Panc1 (cell line): Measurements from ENCODE around the gene TMEM266. TPM values are rescaled to one million over a fixed set of nuclear protein-coding genes. Genes with fewer than 3 reads are reported as not detected.

Source experiments
- ATAC-seq: fragments of 200-7000 bp; cut with Tn5 transposase; 2 replicates; pipeline ENCODE4 v1.9.1; 2020; ENCODE audit warnings: mild to moderate bottlenecking, moderate library complexity
- BruUV-seq: library from RNA; stranded (reverse); fragments of 400-500 nt; replicated peaks from 2 replicates; lab custom pipeline; 2021; lab: Mats Ljungman, UMichigan
- CTCF ChIA-PET: fragments of 300-600 bp; sonication (Branson Sonifier 250); formaldehyde crosslinking; loops from one replicate; lab custom pipeline; 2022; ENCODE audit warnings: antibody characterized with exemption; lab: Charles Lee
- POLR2A ChIA-PET: fragments of 300-600 bp; sonication (Branson Sonifier 250); formaldehyde crosslinking; loops from one replicate; lab custom pipeline; 2022; ENCODE audit warnings: antibody characterized with exemption; lab: Charles Lee
- DNase-seq: peaks from one replicate; pipeline ENCODE4 v3.0.0-alpha.2; 2010; ENCODE audit warnings: low read depth, low spot score
- H3K27ac ChIP-seq: 2 replicates; pipeline ENCODE4 v1.5.1; 2011; ENCODE audit warnings: mild to moderate bottlenecking, low read length, inconsistent platforms
- H3K27me3 ChIP-seq: fragments of 200-500 bp; sonication (Bioruptor generic); 2 replicates; pipeline ENCODE4 v1.6.0; 2014; ENCODE audit warnings: low read length, inconsistent platforms; ENCODE audit not compliant: control insufficient read depth, insufficient read depth
- H3K36me3 ChIP-seq: fragments of 200-500 bp; sonication (Bioruptor generic); 2 replicates; pipeline ENCODE4 v1.5.1; 2014; ENCODE audit warnings: inconsistent platforms, mild to moderate bottlenecking, low read length, moderate library complexity; ENCODE audit not compliant: control insufficient read depth, insufficient read depth
- H3K4me1 ChIP-seq: 2 replicates; pipeline ENCODE4 v1.5.1; 2011; ENCODE audit warnings: inconsistent platforms, mild to moderate bottlenecking, low read length, moderate library complexity; ENCODE audit not compliant: control insufficient read depth, insufficient read depth
- H3K4me3 ChIP-seq, 2 experiments: 2 replicates each; pipeline ENCODE4 v1.5.1; 2011 to 2012; ENCODE audit warnings: low read depth in 2 of 2, low read length in 2 of 2, mild to moderate bottlenecking in 2 of 2, inconsistent platforms in 1 of 2, moderate library complexity in 1 of 2
- H3K9me3 ChIP-seq: fragments of 200-500 bp; sonication (Bioruptor generic); 2 replicates; pipeline ENCODE4 v1.5.1; 2014; ENCODE audit warnings: low read depth, mild to moderate bottlenecking, inconsistent platforms, low read length, moderate library complexity; ENCODE audit not compliant: control insufficient read depth, insufficient read depth
- CTCF ChIP-seq: fragments of 450-650 bp; IDR thresholded peaks from 2 replicates; pipeline ENCODE4 v1.5.1; 2017; ENCODE audit warnings: mild to moderate bottlenecking
- POLR2AphosphoS5 ChIP-seq: IDR thresholded peaks from 2 replicates; pipeline ENCODE4 v1.6.1; 2012; ENCODE audit warnings: mild to moderate bottlenecking, low read depth, low read length, moderate library complexity
- REST ChIP-seq, 2 experiments: IDR thresholded peaks; 2 replicates each; pipeline ENCODE4 v1.6.1; 2011 to 2012; ENCODE audit warnings: low read depth in 2 of 2, control low read depth in 1 of 2, low read length in 1 of 2, mild to moderate bottlenecking in 1 of 2, moderate library complexity in 1 of 2; ENCODE audit not compliant: insufficient read depth in 1 of 2
- SIN3A ChIP-seq: IDR thresholded peaks from 2 replicates; pipeline ENCODE4 v1.6.1; 2012; ENCODE audit warnings: low read depth, mild to moderate bottlenecking, low read length, moderate library complexity, borderline replicate concordance; ENCODE audit not compliant: insufficient read depth
- TCF7L2 ChIP-seq: IDR thresholded peaks from 2 replicates; pipeline ENCODE4 v1.6.1; 2011; ENCODE audit warnings: mild to moderate bottlenecking, low read depth, low read length, inconsistent platforms
- in situ Hi-C: cut with HindIII; loops from 2 replicates; pipeline ENCODE4 v1.10.0; 2016; ENCODE audit warnings: low sequenced_read_pairs, low pct_unique_long_range_greater_than_20kb
- intact Hi-C: fragments of 100-400 bp; cut with micrococcal nuclease; formaldehyde crosslinking; loops from one replicate; pipeline ENCODE4 v1.10.0; 2022; ENCODE audit not compliant: unreplicated experiment
- total RNA-seq: library from RNA; stranded (reverse); gene quantifications from one replicate; pipeline ENCODE4 v1.2.1, GENCODE V29; 2021; ENCODE audit not compliant: unreplicated experiment

Gene TMEM266
- total RNA-seq, 1 experiment from 2014 or later: 0.21 TPM

GRCh38 chr15:76192715-76193114 is 132.9 kb downstream of the TMEM266 start:
- POLR2A ChIA-PET: no interaction called here
- CTCF ChIA-PET: no interaction called here
- DNase-seq (no peak), ATAC-seq (no peak)
- no TSS peak for BruUV-seq
- Histone ChIP-seq H3K36me3 (no peaks in the 10 kb centered on the region), H3K4me1 (peaks cover 19% of the 10 kb centered on the region), H3K9me3 (no peaks in the 10 kb centered on the region), H3K27me3 (no peaks in the 10 kb centered on the region), H3K4me3 (no peak overlapping the region), H3K27ac (no peak overlapping the region)
- intact Hi-C loops: no loop called here
- in situ Hi-C loops: no loop called here
- TF ChIP-seq REST (IDR thresholded peaks at IDR 0.05; ENCODE audit: insufficient read depth in 1 of 2, low read depth in 2 of 2, low read length in 1 of 2) (no peak), CTCF (no peak), POLR2AphosphoS5 (no peak), TCF7L2 (no peak), SIN3A (no peak)

DNA sequence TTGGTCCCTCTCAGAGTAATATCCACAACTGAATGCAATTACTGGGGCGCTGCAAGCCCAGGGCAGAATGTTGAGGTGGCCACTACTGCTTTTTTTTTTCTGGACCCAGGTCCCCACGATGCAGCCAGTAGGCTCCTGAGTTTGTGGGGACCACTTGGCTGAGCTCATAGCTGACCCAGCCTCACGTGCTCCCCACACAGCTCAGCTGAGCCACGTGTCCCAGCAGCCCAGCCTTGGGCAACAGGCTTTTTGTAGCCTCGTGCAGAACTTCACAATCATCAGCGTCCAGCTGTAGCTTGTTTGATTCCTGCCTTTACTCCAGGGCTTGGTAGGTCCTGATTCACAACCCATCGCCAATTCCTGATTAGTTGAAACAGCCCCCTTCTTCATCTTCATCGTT is 134.1 kb downstream of the TMEM266 start:
- intact Hi-C loops (no loop called here), in situ Hi-C loops (no loop called here)
- H3K9me3 ChIP-seq: no peaks in the 10 kb centered on the region
- no TSS peak for BruUV-seq
- H3K4me1 ChIP-seq: peaks cover 19% of the 10 kb centered on the region
- ATAC-seq (no peak), DNase-seq (no peak)
- H3K36me3 ChIP-seq: no peaks in the 10 kb centered on the region
- H3K27ac ChIP-seq: no peak overlapping the region
- TF ChIP-seq CTCF (no peak), TCF7L2 (no peak)
- POLR2A ChIA-PET: interaction anchor here (0.9 kb wide), 1 partner anchor 10 kb away, joined by 3 read pairs; no protein-coding TSS in a partner anchor
- H3K27me3 ChIP-seq: no peaks in the 10 kb centered on the region
- CTCF ChIA-PET: no interaction called here
- no peak overlapping the region for H3K4me3 ChIP-seq
